ENCODE results near the gene SPATS2L.

DNA sequence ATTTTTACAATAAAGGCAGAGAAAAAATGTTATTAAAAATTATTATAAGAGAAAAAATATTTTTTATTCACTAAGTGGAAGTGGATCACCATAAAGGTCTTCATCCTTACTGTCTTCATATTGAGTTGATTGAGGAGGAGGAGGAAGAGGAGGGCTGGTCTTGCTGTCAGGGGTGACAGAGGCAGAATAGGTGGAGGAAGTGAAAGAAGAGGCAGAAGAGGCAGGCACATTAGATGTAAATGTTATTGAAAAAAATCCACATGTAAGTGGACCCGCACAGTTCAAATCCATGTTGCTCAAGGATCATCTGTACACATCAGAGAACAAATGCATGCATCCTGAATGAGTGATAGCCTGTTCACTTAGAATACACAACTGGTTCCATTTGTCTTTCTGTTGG is 6.4 kb upstream of the SPATS2L start:
- TF ChIP-seq, protein P1, sequence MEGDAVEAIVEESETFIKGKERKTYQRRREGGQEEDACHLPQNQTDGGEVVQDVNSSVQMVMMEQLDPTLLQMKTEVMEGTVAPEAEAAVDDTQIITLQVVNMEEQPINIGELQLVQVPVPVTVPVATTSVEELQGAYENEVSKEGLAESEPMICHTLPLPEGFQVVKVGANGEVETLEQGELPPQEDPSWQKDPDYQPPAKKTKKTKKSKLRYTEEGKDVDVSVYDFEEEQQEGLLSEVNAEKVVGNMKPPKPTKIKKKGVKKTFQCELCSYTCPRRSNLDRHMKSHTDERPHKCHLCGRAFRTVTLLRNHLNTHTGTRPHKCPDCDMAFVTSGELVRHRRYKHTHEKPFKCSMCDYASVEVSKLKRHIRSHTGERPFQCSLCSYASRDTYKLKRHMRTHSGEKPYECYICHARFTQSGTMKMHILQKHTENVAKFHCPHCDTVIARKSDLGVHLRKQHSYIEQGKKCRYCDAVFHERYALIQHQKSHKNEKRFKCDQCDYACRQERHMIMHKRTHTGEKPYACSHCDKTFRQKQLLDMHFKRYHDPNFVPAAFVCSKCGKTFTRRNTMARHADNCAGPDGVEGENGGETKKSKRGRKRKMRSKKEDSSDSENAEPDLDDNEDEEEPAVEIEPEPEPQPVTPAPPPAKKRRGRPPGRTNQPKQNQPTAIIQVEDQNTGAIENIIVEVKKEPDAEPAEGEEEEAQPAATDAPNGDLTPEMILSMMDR (conservative IDR thresholded peaks at IDR 0.05; ENCODE audit: low read depth in 2 of 2), result no peak
- no peak for TF ChIP-seq POLR2AphosphoS5 (IDR thresholded peaks at IDR 0.05; ENCODE audit: low read depth)
- TF ChIP-seq EZH2 (IDR thresholded peaks at IDR 0.05; ENCODE audit: low read depth, unreplicated experiment), result no peak
- TF ChIP-seq ETS1 (IDR thresholded peaks at IDR 0.05), result no peak
- TF ChIP-seq JUNB (IDR thresholded peaks at IDR 0.05; ENCODE audit: unreplicated experiment), result no peak
- no peak for TF ChIP-seq REST (IDR thresholded peaks at IDR 0.05; ENCODE audit: unreplicated experiment)
- no peak for TF ChIP-seq EZH2phosphoT487 (IDR thresholded peaks at IDR 0.05; ENCODE audit: unreplicated experiment)
- TF ChIP-seq, protein P2, sequence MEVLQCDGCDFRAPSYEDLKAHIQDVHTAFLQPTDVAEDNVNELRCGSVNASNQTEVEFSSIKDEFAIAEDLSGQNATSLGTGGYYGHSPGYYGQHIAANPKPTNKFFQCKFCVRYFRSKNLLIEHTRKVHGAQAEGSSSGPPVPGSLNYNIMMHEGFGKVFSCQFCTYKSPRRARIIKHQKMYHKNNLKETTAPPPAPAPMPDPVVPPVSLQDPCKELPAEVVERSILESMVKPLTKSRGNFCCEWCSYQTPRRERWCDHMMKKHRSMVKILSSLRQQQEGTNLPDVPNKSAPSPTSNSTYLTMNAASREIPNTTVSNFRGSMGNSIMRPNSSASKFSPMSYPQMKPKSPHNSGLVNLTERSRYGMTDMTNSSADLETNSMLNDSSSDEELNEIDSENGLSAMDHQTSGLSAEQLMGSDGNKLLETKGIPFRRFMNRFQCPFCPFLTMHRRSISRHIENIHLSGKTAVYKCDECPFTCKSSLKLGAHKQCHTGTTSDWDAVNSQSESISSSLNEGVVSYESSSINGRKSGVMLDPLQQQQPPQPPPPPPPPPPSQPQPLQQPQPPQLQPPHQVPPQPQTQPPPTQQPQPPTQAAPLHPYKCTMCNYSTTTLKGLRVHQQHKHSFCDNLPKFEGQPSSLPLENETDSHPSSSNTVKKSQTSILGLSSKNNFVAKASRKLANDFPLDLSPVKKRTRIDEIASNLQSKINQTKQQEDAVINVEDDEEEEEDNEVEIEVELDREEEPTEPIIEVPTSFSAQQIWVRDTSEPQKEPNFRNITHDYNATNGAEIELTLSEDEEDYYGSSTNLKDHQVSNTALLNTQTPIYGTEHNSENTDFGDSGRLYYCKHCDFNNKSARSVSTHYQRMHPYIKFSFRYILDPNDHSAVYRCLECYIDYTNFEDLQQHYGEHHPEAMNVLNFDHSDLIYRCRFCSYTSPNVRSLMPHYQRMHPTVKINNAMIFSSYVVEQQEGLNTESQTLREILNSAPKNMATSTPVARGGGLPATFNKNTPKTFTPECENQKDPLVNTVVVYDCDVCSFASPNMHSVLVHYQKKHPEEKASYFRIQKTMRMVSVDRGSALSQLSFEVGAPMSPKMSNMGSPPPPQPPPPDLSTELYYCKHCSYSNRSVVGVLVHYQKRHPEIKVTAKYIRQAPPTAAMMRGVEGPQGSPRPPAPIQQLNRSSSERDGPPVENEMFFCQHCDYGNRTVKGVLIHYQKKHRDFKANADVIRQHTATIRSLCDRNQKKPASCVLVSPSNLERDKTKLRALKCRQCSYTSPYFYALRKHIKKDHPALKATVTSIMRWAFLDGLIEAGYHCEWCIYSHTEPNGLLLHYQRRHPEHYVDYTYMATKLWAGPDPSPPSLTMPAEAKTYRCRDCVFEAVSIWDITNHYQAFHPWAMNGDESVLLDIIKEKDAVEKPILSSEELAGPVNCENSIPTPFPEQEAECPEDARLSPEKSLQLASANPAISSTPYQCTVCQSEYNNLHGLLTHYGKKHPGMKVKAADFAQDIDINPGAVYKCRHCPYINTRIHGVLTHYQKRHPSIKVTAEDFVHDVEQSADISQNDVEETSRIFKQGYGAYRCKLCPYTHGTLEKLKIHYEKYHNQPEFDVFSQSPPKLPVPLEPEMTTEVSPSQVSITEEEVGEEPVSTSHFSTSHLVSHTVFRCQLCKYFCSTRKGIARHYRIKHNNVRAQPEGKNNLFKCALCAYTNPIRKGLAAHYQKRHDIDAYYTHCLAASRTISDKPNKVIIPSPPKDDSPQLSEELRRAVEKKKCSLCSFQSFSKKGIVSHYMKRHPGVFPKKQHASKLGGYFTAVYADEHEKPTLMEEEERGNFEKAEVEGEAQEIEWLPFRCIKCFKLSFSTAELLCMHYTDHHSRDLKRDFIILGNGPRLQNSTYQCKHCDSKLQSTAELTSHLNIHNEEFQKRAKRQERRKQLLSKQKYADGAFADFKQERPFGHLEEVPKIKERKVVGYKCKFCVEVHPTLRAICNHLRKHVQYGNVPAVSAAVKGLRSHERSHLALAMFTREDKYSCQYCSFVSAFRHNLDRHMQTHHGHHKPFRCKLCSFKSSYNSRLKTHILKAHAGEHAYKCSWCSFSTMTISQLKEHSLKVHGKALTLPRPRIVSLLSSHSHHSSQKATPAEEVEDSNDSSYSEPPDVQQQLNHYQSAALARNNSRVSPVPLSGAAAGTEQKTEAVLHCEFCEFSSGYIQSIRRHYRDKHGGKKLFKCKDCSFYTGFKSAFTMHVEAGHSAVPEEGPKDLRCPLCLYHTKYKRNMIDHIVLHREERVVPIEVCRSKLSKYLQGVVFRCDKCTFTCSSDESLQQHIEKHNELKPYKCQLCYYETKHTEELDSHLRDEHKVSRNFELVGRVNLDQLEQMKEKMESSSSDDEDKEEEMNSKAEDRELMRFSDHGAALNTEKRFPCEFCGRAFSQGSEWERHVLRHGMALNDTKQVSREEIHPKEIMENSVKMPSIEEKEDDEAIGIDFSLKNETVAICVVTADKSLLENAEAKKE (CRISPR knock-in tag; IDR thresholded peaks at IDR 0.05), result no peak
- no peak for TF ChIP-seq CREB1 (CRISPR knock-in tag; IDR thresholded peaks at IDR 0.05; ENCODE audit: low read depth)
- no peak for TF ChIP-seq STAT1 (IDR thresholded peaks at IDR 0.05; ENCODE audit: unreplicated experiment)

Measured in GM23338 (cell line).